ENCODE results near the gene ATOH8. TPM values are rescaled to one million over a fixed set of nuclear protein-coding genes. Genes with fewer than 3 reads are reported as not detected.

The ATOH8 gene
- total RNA-seq, 1 experiment from 2014 or later: 0.20 TPM

GRCh38 chr2:85819811-85820510 lies 66.2 kb downstream of the ATOH8 start:
- Mint-ChIP-seq H3K27me3 (ENCODE audit: low read depth) (peaks cover 24% of the 10 kb centered on the region), H3K4me3 (no peak overlapping the region), H3K4me1 (peaks cover 9% of the 10 kb centered on the region in 2 experiments), H3K27ac (no peak overlapping the region), H3K9me3 (no peaks in the 10 kb centered on the region; a peak in 1 of 5 replicates), H3K36me3 (ENCODE audit: insufficient read depth in 1 of 3, low read depth in 3 of 3) (no peaks in the 10 kb centered on the region)
- Histone ChIP-seq H2BK12ac (ENCODE audit: insufficient read length, low read depth, low read length) (no peak overlapping the region), H4K91ac (ENCODE audit: insufficient read length, low read depth, low read length) (no peak overlapping the region), H4K8ac (replicated peaks; ENCODE audit: insufficient read length, low read depth, low read length) (no peak overlapping the region), H3K27me3 (ENCODE audit: insufficient read depth, low read length) (no peaks in the 10 kb centered on the region), H2BK20ac (ENCODE audit: low read depth, low read length, poor library complexity, severe bottlenecking) (no peak overlapping the region), H3K23me2 (ENCODE audit: insufficient read length, low read depth, low read length, poor library complexity, severe bottlenecking) (no peaks in the 10 kb centered on the region), H3K56ac (ENCODE audit: insufficient read length, low read depth, low read length) (no peak overlapping the region), H3K4me2 (ENCODE audit: insufficient read depth, insufficient read length, low read length) (no peak overlapping the region), H4K20me1 (ENCODE audit: control insufficient read depth, insufficient read depth, insufficient read length) (no peaks in the 10 kb centered on the region), H3K23ac (ENCODE audit: insufficient read length, low read depth, low read length) (no peak overlapping the region), H2BK15ac (ENCODE audit: low read depth, low read length) (no peak overlapping the region), H2AK5ac (ENCODE audit: insufficient read length, low read length) (no peak overlapping the region), H2AFZ (ENCODE audit: low read length) (no peak overlapping the region), H2BK120ac (ENCODE audit: low read depth, low read length, poor library complexity, severe bottlenecking) (no peak overlapping the region), H3K18ac (ENCODE audit: insufficient read length, low read depth, low read length) (no peak overlapping the region), H3K27ac (ENCODE audit: insufficient read length, low read depth, low read length) (no peak overlapping the region), H3K79me1 (ENCODE audit: insufficient read depth, low read depth, low read length, poor library complexity, severe bottlenecking) (no peaks in the 10 kb centered on the region), H2BK5ac (ENCODE audit: insufficient read length, low read length) (no peak overlapping the region), H3K4ac (ENCODE audit: low read depth, low read length) (no peak overlapping the region), H3T11ph (ENCODE audit: low read length) (no peak overlapping the region), H3K4me1 (ENCODE audit: insufficient read depth, low read length) (peaks cover 6% of the 10 kb centered on the region), H3K9me3 (ENCODE audit: control insufficient read depth, low read depth, low read length) (no peaks in the 10 kb centered on the region), H4K5ac (ENCODE audit: insufficient read length, low read depth, low read length) (no peak overlapping the region), H3K79me2 (ENCODE audit: insufficient read depth, low read length) (no peaks in the 10 kb centered on the region), H3K9ac (ENCODE audit: extremely low read depth, insufficient read length, low read length) (no peak overlapping the region), H3K14ac (ENCODE audit: insufficient read depth, low read length) (no peak overlapping the region)
- no peak for DNase-seq
- no peak for TF ChIP-seq CTCF (conservative IDR thresholded peaks at IDR 0.05)
- WGBS (ENCODE audit: extremely low coverage, insufficient read length, low lambda C conversion rate): no CpG with 5 or more reads among the region's 6 CpGs
